H1 (cell line): ENCODE results near the gene WDR7. TPM values are rescaled to one million over a fixed set of nuclear protein-coding genes. Genes with fewer than 3 reads are reported as not detected.

Source experiments
- CTCF ChIA-PET: fragments of 300-600 bp; sonication (Branson Sonifier 250); formaldehyde crosslinking; loops from one replicate; lab custom pipeline; 2021; ENCODE audit not compliant: partially characterized antibody; lab: Charles Lee
- POLR2A ChIA-PET: fragments of 300-600 bp; sonication (Branson Sonifier 250); formaldehyde crosslinking; loops from one replicate; lab custom pipeline; 2021; ENCODE audit warnings: inconsistent platforms; ENCODE audit not compliant: partially characterized antibody; lab: Charles Lee
- DNase-seq, 2 experiments: peaks; one replicate each; pipeline versions ENCODE4 v3.0.0 to v3.0.0-alpha.2; 2010 to 2022; ENCODE audit warnings: low spot score in 2 of 2, low read depth in 1 of 2, mixed read lengths in 1 of 2
- FAIRE-seq: peaks from 2 replicates; lab custom pipeline; 2011; peaks lifted over from hg19 to GRCh38; lab: Jason Lieb, UNC
- H2AFZ ChIP-seq: 2 replicates; pipeline ENCODE4 v1.8.1; 2012; ENCODE audit warnings: low read length, inconsistent platforms
- H2AK5ac ChIP-seq: 2 replicates; pipeline ENCODE4 v1.6.1; 2013; ENCODE audit warnings: low read depth, low read length
- H2BK120ac ChIP-seq: replicated peaks from 2 replicates; pipeline ENCODE3; 2013; ENCODE audit warnings: low read depth, low read length, inconsistent platforms
- H2BK12ac ChIP-seq: 2 replicates; pipeline ENCODE4 v1.6.1; 2013; ENCODE audit warnings: low read depth, low read length
- H2BK15ac ChIP-seq: 2 replicates; pipeline ENCODE4 v1.6.1; 2013; ENCODE audit warnings: low read length
- H2BK20ac ChIP-seq: 2 replicates; pipeline ENCODE4 v1.6.1; 2013; ENCODE audit warnings: low read length
- H2BK5ac ChIP-seq: 2 replicates; pipeline ENCODE4 v1.6.1; 2013; ENCODE audit warnings: low read depth, low read length
- H3K14ac ChIP-seq: 2 replicates; pipeline ENCODE4 v1.6.1; 2013; ENCODE audit warnings: inconsistent platforms; ENCODE audit not compliant: insufficient read length
- H3K18ac ChIP-seq: 2 replicates; pipeline ENCODE4 v1.6.1; 2013; ENCODE audit warnings: low read length; ENCODE audit errors: extremely low read depth
- H3K23ac ChIP-seq: 2 replicates; pipeline ENCODE4 v1.6.1; 2013; ENCODE audit warnings: inconsistent platforms; ENCODE audit not compliant: insufficient read length
- H3K23me2 ChIP-seq: 2 replicates; pipeline ENCODE4 v1.6.1; 2013; ENCODE audit warnings: low read depth, low read length
- H3K27ac ChIP-seq: 2 replicates; pipeline ENCODE4 v1.6.1; 2011; ENCODE audit warnings: low read depth, low read length, inconsistent platforms
- H3K27me3 ChIP-seq, 4 experiments: replicated peaks in 1 of 4; 1 replicate in 1 of 4; 2 replicates in 3 of 4; pipeline versions ENCODE4 v1.6.1 to v1.8.1; 2011 to 2013; ENCODE audit warnings: low read length in 3 of 4, mild to moderate bottlenecking in 3 of 4, inconsistent platforms in 2 of 4, mixed read lengths in 2 of 4, moderate library complexity in 1 of 4; ENCODE audit not compliant: control insufficient read depth in 3 of 4, insufficient read depth in 3 of 4; ENCODE audit errors: extremely low read depth in 1 of 4
- H3K36me3 ChIP-seq, 4 experiments: 2 replicates each; pipeline versions ENCODE4 v1.6.1 to v1.8.1; 2011 to 2013; ENCODE audit warnings: mild to moderate bottlenecking in 4 of 4, low read length in 3 of 4, moderate library complexity in 2 of 4, control low read depth in 1 of 4, inconsistent platforms in 1 of 4; ENCODE audit not compliant: insufficient read depth in 4 of 4, control insufficient read depth in 2 of 4
- H3K4ac ChIP-seq: replicated peaks from 2 replicates; pipeline ENCODE3; 2013; ENCODE audit warnings: low read length, low read depth, mixed read lengths, inconsistent platforms; ENCODE audit not compliant: insufficient read length
- H3K4me1 ChIP-seq, 4 experiments: replicated peaks in 1 of 4; 1 replicate in 1 of 4; 2 replicates in 3 of 4; pipeline versions ENCODE4 v1.6.1 to v1.8.1; 2011 to 2013; ENCODE audit warnings: low read length in 3 of 4, inconsistent platforms in 2 of 4, mixed read lengths in 1 of 4; ENCODE audit not compliant: insufficient read depth in 4 of 4, control insufficient read depth in 3 of 4
- H3K4me2 ChIP-seq, 2 experiments: 2 replicates each; pipeline versions ENCODE4 v1.6.1 to v1.8.1; 2011 to 2013; ENCODE audit warnings: low read depth in 2 of 2, low read length in 2 of 2, control low read depth in 1 of 2, inconsistent platforms in 1 of 2, mild to moderate bottlenecking in 1 of 2; ENCODE audit not compliant: insufficient read depth in 1 of 2
- H3K4me3 ChIP-seq, 4 experiments: fragments of 200-600, 300-600 bp in 1 of 4; sonication (generic), shearing (Covaris generic), sonication (Bioruptor Twin) in 1 of 4; 2 replicates each; pipeline versions ENCODE4 v1.5.1 to v1.8.1; 2011 to 2016; ENCODE audit warnings: low read length in 4 of 4, low read depth in 3 of 4, control low read depth in 2 of 4, inconsistent platforms in 2 of 4, mild to moderate bottlenecking in 2 of 4, mixed read lengths in 1 of 4, moderate library complexity in 1 of 4; ENCODE audit not compliant: insufficient read depth in 2 of 4; ENCODE audit errors: extremely low read depth in 1 of 4
- H3K56ac ChIP-seq: replicated peaks from 2 replicates; pipeline ENCODE3; 2013; ENCODE audit warnings: low read depth, mild to moderate bottlenecking, mixed read lengths, low read length, inconsistent platforms; ENCODE audit not compliant: insufficient read length
- H3K79me1 ChIP-seq: 2 replicates; pipeline ENCODE4 v1.6.1; 2013; ENCODE audit warnings: low read depth, low read length, control low read depth
- H3K79me2 ChIP-seq, 2 experiments: 2 replicates each; pipeline versions ENCODE4 v1.6.1 to v1.8.1; 2012 to 2013; ENCODE audit warnings: low read length in 2 of 2, mild to moderate bottlenecking in 2 of 2, inconsistent platforms in 1 of 2; ENCODE audit not compliant: insufficient read depth in 2 of 2, control insufficient read depth in 1 of 2
- H3K9ac ChIP-seq, 4 experiments: replicated peaks in 1 of 4; 1 replicate in 1 of 4; 2 replicates in 3 of 4; pipeline versions ENCODE4 v1.6.1 to v1.8.1; 2011 to 2013; ENCODE audit warnings: low read depth in 3 of 4, low read length in 3 of 4, control low read depth in 2 of 4, mild to moderate bottlenecking in 2 of 4, moderate library complexity in 2 of 4, inconsistent platforms in 1 of 4; ENCODE audit errors: extremely low read depth in 1 of 4
- H3K9me3 ChIP-seq, 2 experiments: 2 replicates each; pipeline versions ENCODE4 v1.6.1 to v1.8.1; 2012 to 2013; ENCODE audit warnings: mild to moderate bottlenecking in 2 of 2, moderate library complexity in 2 of 2, control low read depth in 1 of 2, inconsistent platforms in 1 of 2, low read depth in 1 of 2, low read length in 1 of 2, mixed read lengths in 1 of 2; ENCODE audit not compliant: insufficient read depth in 2 of 2
- H4K20me1 ChIP-seq, 2 experiments: replicated peaks in 1 of 2; 2 replicates each; pipeline versions ENCODE3 to v1.8.1; 2011 to 2013; ENCODE audit warnings: inconsistent platforms in 2 of 2, low read length in 2 of 2, mild to moderate bottlenecking in 1 of 2; ENCODE audit not compliant: insufficient read depth in 2 of 2, control insufficient read depth in 1 of 2
- H4K5ac ChIP-seq: 2 replicates; pipeline ENCODE4 v1.6.1; 2013; ENCODE audit warnings: low read length, low read depth, mixed read lengths, inconsistent platforms; ENCODE audit not compliant: insufficient read length
- H4K8ac ChIP-seq: 2 replicates; pipeline ENCODE4 v1.8.0; 2013; ENCODE audit warnings: mild to moderate bottlenecking, moderate library complexity, low read length, inconsistent platforms; ENCODE audit not compliant: insufficient read depth; ENCODE audit errors: extremely low read depth
- H4K91ac ChIP-seq: replicated peaks from 2 replicates; pipeline ENCODE3; 2013; ENCODE audit warnings: low read length, mixed read lengths, inconsistent platforms; ENCODE audit not compliant: insufficient read length
- ATF2 ChIP-seq: IDR thresholded peaks from 2 replicates; pipeline ENCODE4 v1.6.1; 2012; ENCODE audit warnings: low read length, inconsistent platforms
- BRCA1 ChIP-seq: IDR thresholded peaks from 2 replicates; pipeline ENCODE4 v1.6.1; 2012; ENCODE audit warnings: low read depth, low read length, improper control_type of control experiment
- CHD1 ChIP-seq: IDR thresholded peaks from 2 replicates; pipeline ENCODE4 v1.6.1; 2012; ENCODE audit warnings: low read depth, low read length, improper control_type of control experiment
- EGR1 ChIP-seq: IDR thresholded peaks from 2 replicates; pipeline ENCODE4 v1.6.1; 2011; ENCODE audit warnings: low read depth, low read length, borderline replicate concordance
- FOSL1 ChIP-seq: IDR thresholded peaks from 2 replicates; pipeline ENCODE4 v1.6.1; 2011; ENCODE audit warnings: mild to moderate bottlenecking, low read depth, low read length, moderate library complexity; ENCODE audit not compliant: insufficient read depth
- HDAC6 ChIP-seq: IDR thresholded peaks from one replicate; pipeline ENCODE4 v1.7.1; 2012; ENCODE audit warnings: low read depth, mild to moderate bottlenecking, inconsistent platforms, low read length, moderate library complexity
- KDM1A ChIP-seq: fragments of 200-600, 300-600 bp; sonication (generic); IDR thresholded peaks from 2 replicates; pipeline ENCODE4 v1.7.1; 2016; ENCODE audit warnings: mild to moderate bottlenecking, low read length, borderline replicate concordance
- SP4 ChIP-seq: IDR thresholded peaks from 2 replicates; pipeline ENCODE4 v1.6.1; 2012; ENCODE audit warnings: low read length, inconsistent platforms
- SUZ12 ChIP-seq: fragments of 200-600 bp; sonication (generic); IDR thresholded peaks from 2 replicates; pipeline ENCODE4 v1.6.1; 2012; ENCODE audit warnings: mild to moderate bottlenecking, inconsistent platforms, low read length, moderate library complexity, mixed read lengths
- TBP ChIP-seq: IDR thresholded peaks from 2 replicates; pipeline ENCODE4 v1.6.1; 2011; ENCODE audit warnings: low read depth, low read length, improper control_type of control experiment
- TCF12 ChIP-seq: IDR thresholded peaks from 2 replicates; pipeline ENCODE4 v1.6.1; 2011; ENCODE audit warnings: low read depth, mild to moderate bottlenecking, low read length
- ZNF274 ChIP-seq: IDR thresholded peaks from 2 replicates; pipeline ENCODE4 v1.7.0; 2012; ENCODE audit warnings: low read length, borderline replicate concordance; ENCODE audit errors: extremely low read depth
- WGBS, 2 experiments: shearing (Covaris generic) in 1 of 2; methylation state at CpG; one replicate each; pipeline versions ENCODE4 v1.1.6 to v1.1.7; 2013 to 2015; ENCODE audit warnings: low lambda C conversion rate in 2 of 2, mixed read lengths in 2 of 2, inconsistent platforms in 1 of 2, low coverage in 1 of 2, missing lambda C conversion rate in 1 of 2; ENCODE audit not compliant: insufficient replicate concordance in 2 of 2, insufficient coverage in 1 of 2, insufficient read length in 1 of 2; ENCODE audit errors: extremely low coverage in 1 of 2, missing lambda C conversion rate in 1 of 2; 5-methylcytosine and 5-hydroxymethylcytosine counted together
- polyA plus RNA-seq, 7 experiments: library from polyadenylated mRNA; depleted of rRNA in 3 of 7; stranded (reverse) in 5 of 7; unstranded in 2 of 7; fragments of >200 nt in 5 of 7; fragments of 200-250 nt in 2 of 7; gene quantifications; 1 replicate in 5 of 7; 2 replicates in 1 of 7; 4 replicates in 1 of 7; pipeline versions ENCODE4 v1.2.1 to v1.2.3, GENCODE V29; 2011 to 2013; ENCODE audit warnings: missing spikeins in 2 of 7, mixed read lengths in 2 of 7
- total RNA-seq: library from RNA; stranded (reverse); fragmentation: NEBNext Ultra II Directional; extraction: Animal tissue kit (Norgen Biotek cat#: 25700); gene quantifications from 2 replicates; pipeline ENCODE4 v1.2.1, GENCODE V29; 2021

WDR7 gene
- total and polyA plus RNA-seq, 2 of the 8 experiments (the other 6 are each of a cell fraction or from before 2014, with no cell fraction given) = 5.5 to 15.2 TPM

DNA sequence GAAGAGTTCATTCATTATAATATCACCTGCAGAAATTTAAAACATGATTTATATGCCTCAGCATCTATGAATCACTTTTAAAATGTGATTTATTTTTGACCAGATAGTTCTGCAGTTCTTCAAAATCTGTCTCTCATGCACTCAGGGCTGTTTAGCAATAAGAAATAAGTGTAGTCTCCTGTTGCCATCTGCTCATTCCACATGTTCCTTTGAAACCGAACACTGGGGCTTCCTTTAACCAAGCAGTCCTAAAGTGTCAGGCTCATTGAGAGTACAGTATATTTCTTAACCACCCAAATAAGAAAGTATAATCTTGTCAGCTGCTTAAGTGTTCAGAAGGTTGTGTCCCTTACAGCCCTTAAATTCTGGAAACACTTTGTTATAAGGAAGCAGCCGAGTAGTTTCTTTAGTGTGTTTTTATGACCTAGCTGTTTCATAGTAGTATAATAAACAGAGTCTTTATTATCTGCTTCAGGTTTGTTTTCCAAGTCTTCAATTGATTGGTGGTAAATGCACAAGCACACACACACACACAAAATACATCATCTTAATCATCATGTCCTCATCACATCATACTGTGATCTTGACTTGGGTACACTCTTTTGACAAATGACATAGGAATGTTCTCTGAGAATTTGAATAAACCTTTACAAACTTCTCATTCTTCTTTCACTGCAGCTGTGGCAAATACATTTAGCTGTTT is 10.4 kb downstream of the WDR7 start:
- Histone ChIP-seq H3K4me1 (peaks cover 0 to 2% (median 0%) of the 10 kb centered on the region in 4 experiments; a peak in 1 of 7 replicates), H3K27ac (no peak overlapping the region), H3K36me3 (no peaks in the 10 kb centered on the region), H2AK5ac (no peak overlapping the region), H2BK20ac (no peak overlapping the region), H2BK15ac (no peak overlapping the region), H4K8ac (no peak overlapping the region), H4K91ac (no peak overlapping the region), H3K9ac (no peak overlapping the region), H3K4me2 (no peak overlapping the region), H4K5ac (no peak overlapping the region), H4K20me1 (peaks cover 0 to 2% of the 10 kb centered on the region in 2 experiments), H3K14ac (no peak overlapping the region), H3K4me3 (no peak overlapping the region), H2BK12ac (no peak overlapping the region), H3K4ac (no peak overlapping the region), H3K23me2 (0 out of 2 replicates have a peak, but pooled peaks cover 2% of the 10 kb centered on the region), H2AFZ (no peak overlapping the region), H3K79me2 (peaks cover 0 to 24% of the 10 kb centered on the region in 2 experiments; a peak in 2 of 4 replicates), H2BK120ac (no peak overlapping the region), H3K79me1 (no peaks in the 10 kb centered on the region; the same call in 1 of the 2 replicates), H3K23ac (no peak overlapping the region), H3K27me3 (no peaks in the 10 kb centered on the region), H3K18ac (no peak overlapping the region), H3K9me3 (no peaks in the 10 kb centered on the region), H3K56ac (no peak overlapping the region), H2BK5ac (no peak overlapping the region)
- FAIRE-seq (no peak), DNase-seq (no peak)
- POLR2A ChIA-PET = no interaction called here
- CTCF ChIA-PET = interaction anchor here (0.7 to 1.8 kb wide), 3 partner anchors 10 to 13 kb away, joined by 3 to 5 read pairs (median 4); partner anchors contain the start of gene WDR7
- WGBS, 2 experiments = 45% methylated on average over 2 of the region's 2 CpGs; no CpG with 5 or more reads in 1 of the 2 experiments
- no peak for TF ChIP-seq ZNF274
- no peak for TF ChIP-seq HDAC6
- no peak for TF ChIP-seq EGR1
- TF ChIP-seq TCF12 = no peak
- no peak for TF ChIP-seq KDM1A
- no peak for TF ChIP-seq ATF2
- TF ChIP-seq FOSL1 = no peak
- no peak for TF ChIP-seq CHD1
- TF ChIP-seq BRCA1 = no peak
- TF ChIP-seq SP4 = no peak
- no peak for TF ChIP-seq SUZ12
- no peak for TF ChIP-seq TBP
